GF-D8 (cell line): ENCODE measurements around the gene TXN2.
"Not testable (repeated sequence)": the region's sequence is repeated elsewhere in the genome, so short reads cannot be mapped to it uniquely, and the experiment has no call there.

Source experiments
- DNase-seq: peaks from one replicate; lab custom pipeline; 2025; lab: John Stamatoyannopoulos, UW

The TXN2 gene, protein sequence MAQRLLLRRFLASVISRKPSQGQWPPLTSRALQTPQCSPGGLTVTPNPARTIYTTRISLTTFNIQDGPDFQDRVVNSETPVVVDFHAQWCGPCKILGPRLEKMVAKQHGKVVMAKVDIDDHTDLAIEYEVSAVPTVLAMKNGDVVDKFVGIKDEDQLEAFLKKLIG

DNA sequence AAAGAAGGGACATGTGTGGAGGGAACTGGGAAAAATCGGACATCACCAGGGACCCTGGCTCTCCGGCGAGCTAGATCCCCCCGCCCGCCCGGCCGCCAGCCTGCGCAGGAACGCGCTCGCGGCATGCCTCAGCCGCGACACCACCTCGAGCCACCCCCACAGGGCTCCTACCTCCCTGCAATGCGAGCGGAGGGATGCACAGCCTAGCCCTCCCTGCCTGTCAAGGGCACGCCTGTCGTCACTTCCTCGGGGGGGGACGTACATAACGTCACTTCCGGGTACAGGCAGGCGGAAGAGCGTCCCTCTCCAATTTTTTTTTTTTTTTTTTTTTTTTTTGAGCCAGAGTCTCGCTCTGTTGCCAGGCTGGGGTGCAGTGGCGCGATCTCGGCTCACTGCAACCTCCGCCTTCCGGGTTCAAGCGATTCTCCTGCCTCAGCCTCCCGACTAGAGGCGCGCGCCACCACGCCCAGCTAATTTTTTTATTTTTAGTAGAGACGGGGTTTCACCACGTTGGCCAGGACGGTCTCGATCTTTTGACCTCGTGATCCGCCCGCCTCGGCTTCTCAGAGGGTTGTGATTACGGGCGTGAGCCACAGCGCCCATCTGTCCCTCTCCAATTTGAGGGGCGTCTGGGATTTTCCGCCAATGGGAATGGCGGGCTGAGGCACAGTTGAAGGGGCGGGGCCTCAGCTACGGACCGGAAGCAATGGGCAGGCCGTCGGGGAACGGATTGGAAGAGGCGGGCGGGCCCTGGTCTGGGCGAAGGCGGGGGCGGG lies at the start of gene TXN2:
Gene TXN2 (minus strand): TSS at position 248 of the 776 bp plus-strand sequence. CDS start 803 bp downstream, outside the sequence.
- DNase-seq: peak; percentile 82

DNA sequence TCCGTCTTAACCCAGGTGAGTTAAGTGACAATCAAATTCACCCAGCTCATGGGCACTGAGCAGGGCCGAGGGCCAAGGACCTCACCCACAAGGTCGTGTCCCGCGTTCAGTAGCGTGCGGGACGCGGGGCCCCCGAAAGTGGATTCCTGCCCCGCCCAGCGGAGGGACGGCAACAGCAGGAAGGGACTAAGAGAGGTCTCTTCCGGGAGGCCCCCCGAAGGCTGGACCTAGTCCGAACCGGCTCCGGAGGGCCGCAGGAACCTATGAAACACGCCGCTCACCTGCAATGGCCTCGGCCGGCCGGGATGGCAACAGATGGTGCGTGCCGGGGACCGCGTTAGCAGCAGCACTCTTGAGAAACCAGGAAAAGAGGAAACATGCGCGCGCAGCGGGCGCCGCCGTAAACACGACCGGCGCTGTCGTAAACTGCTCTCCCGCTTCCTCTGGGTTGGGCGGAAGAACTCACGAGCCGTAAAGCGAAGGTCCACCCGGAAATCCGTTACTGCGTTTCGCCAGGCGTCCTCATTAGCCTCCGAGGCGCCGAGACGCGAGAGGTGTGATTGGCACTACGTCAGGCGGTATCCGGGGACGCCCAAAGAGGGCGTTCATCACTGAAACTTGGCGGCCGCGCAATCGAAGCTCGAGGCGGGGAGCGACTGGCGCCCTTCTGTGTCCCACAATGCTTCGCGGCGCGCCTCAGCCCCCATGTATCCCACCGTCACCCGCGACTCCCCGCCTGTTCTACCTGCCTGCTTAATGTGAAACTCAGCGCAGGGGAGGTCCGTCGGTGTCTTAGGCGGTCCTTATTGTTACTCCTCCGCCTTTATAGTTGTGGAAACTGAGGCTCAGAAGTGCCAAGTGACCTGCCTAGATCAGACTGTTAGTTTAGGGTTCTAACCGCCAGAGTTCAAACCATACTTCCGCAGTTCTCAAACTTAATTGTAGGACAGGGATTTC lies 47.6 kb upstream of the TXN2 start, which contains the start of gene EIF3D:
Gene EIF3D (minus strand): TSS at position 372 of the 957 bp plus-strand sequence. CDS start 3,045 bp downstream, outside the sequence.
- peak; percentile 98 for DNase-seq

DNA sequence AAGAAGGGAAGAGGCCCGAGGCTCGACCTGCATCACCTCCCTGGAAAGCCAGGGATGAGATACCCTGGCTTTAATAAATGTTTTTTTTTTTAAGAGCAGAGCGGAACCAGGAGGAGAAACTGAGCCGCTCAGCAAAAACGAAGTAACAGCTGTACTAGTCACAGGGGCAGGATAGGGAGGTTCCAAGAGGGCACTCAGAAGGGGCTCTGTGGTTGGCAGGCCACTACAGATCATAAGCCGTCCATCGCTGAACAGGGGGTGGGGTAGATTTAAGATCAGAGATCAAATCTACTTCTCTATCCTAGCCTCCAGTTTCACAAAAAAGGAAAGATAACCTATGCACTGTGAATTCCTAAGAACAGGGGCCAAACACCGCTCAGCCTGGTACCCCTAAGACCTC lies 46.9 kb upstream of the TXN2 start:
- DNase-seq: no peak

DNA sequence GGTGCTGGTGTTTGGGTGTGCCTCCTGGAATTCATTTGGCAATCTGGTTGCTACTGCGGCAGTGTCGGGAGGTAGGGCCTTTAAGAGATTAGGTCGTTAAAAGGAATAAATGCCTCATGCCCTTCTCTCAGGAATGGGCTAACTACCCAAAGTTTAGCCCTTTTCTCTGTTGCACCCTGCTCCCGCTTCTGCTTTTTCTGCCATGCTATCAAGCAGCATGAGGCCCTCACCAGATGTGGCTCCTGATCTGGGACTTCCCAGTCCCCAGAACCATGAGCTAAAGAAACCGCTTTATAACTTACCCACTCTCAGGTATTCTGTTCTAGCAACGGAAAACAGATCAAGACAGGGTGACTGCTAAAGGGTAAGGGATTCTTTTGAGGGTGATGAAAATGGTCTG lies 41.2 kb upstream of the TXN2 start:
- DNase-seq: no peak

DNA sequence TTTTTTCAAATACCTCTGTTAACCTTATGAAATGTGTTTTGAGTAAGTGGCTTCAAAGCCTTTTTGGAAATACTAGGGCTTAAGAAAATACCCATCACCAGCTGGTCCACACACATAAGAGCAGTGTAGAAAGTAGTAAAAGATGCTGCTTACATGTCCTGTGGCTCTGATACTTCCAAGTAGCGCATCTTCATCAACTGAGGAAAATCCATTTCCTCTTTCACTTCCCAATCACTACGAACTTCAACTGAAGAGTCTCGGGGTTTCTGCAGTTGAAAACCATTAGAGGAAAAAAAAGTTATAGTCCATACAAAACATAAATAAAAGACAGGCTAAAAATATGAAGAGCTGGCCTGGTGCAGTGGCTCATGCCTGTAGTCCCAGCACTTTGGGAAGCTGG lies 39.0 kb upstream of the TXN2 start:
- DNase-seq: no peak

DNA sequence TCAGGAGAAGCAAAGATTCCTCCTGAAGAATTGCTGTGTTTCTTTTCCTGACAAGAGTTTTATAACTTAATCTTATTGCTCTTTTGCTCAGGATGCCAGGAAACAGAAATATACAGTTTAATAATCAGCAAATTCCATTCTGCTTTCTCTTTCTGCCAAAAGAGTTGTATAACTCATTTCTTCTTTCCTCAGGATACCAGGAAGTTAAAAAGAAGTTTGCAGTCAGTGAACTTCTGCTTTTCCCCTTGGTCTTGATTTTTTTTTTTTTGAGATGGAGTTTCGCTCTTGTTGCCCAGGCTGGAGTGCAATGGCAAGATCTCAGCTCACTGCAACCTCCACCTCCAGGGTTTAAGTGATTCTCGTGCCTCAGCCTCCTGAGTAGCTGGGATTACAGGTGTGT lies 38.5 kb upstream of the TXN2 start:
- not testable (repeated sequence) for DNase-seq

DNA sequence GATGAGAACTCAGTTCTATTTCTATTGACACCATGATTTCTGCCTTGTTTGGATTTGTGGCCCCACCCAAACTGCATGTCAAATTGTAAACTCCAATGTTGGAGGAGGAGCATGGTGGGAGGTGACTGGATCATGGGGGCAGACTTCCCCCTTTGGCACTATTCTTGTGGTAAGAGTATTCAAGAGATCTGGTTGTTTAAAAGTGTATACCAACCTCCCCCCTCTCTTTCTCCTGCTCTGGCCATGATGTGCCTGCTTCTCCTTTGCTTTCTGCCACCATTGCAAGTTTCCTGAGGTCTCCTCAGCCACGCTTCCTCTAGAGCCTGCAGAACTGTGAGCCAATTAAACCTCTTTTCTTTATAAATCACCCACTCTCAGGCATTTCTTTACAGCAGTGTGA lies 33.3 kb upstream of the TXN2 start:
- no peak for DNase-seq

DNA sequence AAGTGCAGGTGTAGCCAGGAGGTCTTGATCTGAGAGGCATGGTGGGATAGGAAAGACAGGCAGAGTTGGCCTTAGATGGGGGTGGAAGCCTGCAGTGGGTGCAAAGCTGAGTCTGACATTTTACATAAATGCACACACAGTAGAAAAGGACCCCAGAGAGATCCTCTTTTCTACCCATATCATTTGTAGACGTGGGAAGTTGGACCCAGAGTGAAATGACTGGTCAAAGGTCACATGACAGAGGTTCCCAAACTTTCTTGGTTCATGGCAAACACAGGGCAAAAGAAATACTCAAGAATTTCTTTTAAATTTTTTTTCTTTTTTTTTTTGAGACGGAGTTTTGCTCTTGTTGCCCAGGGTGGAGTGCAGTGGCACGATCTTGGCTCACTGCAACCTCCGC lies 31.6 kb upstream of the TXN2 start:
- DNase-seq: no peak

DNA sequence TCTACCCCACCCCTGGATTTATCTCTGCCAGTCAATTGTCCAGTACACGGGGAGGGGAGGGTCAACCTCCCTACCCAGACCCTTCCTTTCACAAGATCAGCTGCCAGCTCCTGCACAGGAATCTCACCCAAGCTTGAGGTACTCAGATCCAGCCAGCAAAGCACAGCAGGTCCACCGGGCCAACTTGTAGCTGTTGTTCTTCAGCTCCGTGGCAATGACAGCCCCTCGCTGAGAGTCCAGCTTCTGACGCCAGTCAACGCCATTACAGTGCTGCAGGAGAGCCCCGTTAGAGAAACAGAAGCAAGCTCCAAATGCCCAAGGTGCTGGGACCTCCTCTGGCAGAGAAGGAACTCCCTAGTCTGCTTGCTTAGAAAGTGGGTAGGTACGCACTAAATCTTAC lies 30.9 kb upstream of the TXN2 start:
- DNase-seq: no peak

DNA sequence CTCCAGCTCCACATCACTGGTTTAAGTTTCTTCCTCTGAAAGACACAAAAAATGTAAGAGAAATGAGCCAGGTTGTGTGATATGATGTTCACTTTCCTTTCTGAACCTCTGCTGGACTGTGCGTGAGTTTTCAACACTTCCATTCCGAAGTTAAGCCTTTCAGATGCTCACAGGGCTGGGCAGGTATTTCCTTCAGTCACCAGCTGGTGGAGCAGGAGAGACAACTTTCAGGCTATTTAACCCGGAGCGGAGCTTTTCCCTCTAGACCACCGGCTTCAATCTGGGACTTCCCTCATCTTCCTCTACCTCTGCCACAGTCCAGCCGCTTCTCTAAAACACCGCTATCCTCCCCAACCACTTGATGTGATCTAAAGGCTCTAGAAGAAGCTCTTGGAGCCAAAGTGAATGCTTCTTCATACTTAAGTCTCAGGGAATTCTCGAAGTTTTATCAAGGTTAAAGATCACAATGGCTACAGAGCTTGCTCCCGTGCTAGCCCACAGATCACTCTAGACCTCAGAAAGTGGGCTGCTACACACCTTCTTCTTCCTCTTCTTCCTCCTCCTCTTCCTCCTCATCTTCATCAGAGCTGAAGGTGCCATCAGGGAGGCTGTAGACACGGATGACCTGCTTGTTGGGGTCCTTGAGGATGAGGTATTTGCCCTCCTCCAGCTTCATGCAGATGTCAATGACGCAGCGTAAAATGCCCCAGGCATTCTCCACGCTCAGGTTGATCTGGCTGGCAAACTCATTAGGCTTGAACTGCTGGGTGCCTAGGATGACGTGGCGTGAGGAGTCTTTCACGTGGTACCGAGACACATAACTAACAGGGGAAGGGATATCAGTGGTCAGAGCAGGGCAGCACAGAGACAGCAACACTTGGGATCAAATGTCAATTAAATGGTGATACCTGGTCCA lies 29.8 kb upstream of the TXN2 start:
- DNase-seq: no peak

DNA sequence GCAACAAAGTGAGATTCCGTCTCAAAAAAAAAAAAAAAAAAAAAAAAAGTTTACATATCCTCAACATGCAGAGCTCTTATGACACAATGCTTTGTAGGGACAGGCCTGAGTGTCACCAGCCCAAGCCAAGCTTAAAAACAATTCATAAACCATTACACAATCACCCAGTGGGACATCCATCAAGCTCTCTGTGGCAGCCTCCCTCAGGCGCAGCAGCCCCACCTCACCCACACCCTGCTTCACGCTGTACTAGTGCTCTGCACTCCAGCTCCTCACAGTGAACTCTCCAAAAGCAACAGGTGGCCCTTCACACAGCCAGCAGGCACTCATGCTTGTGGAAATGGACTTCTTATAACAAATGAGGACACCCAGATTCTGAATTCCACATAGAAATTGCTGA lies 28.9 kb upstream of the TXN2 start:
- DNase-seq: no peak

DNA sequence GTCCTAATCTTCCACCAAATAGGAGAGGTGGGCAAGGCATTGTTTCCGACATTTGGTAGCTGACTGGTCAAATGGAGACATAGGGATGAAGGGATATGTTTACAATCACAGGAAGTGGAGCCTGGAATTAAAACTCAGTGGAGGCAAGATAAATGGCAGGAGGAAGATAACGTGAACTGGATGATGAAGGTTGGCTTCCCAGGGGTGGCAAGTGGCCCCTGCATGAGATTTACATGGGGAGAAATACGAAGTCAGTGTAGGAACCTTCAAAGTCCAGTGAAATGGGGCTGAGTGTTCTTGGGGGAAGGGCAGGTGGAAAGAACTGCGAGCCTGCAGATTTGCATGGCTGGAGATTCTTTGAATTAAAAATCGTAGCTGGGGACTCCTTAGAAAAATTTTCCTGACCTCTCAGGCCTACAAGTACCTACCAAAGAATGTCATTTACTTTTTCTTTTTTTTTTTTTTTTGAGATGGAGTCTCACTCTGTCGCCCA lies 26.1 kb upstream of the TXN2 start:
- no peak for DNase-seq

DNA sequence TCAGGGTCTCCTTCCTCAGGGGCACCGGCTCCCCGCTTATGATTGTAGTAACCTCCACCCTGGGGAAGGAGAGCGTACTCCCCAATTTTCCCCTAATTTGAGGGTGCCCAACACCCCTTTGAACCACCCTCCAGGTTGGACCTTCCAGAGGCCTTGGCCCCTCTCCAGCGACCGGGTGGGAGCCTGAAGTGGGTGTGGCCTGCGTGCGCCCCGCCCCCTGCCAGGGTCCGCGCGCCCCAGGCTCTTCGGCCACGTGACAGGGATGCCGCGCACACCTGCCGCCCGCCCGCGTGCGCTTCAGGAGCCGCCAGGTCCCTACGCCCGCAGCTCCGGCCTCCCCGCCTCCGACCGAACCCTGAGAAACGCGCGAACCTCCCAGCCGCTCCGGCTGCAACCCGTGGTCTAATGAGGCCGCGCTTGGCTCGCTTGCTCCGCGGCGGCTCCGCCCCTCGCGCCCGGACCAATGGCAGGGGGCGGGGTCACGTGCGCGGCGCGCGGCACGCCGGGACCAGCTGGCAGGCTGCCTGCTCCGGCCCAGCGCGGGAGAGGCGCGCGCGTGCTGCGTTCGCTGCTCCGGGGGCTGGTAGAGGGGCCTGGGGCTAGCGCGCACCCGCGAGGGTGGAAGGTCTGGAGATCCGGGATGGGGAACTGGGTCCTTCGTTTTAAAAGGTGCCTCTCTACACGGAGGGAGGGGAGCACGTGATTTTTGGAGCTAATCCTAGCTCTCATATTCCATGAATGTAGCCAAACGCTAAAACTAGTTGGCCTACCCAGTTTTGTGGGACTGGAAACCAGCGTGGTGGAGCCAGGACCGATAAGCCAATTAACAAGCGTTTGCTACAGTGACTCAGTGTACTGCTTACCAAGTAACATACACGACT lies 25.4 kb upstream of the TXN2 start, which contains the start of gene FOXRED2:
Gene FOXRED2 (minus strand): TSS at position 404 of the 881 bp plus-strand sequence. CDS start 618 bp downstream, outside the sequence.
- DNase-seq: peak; percentile 63

DNA sequence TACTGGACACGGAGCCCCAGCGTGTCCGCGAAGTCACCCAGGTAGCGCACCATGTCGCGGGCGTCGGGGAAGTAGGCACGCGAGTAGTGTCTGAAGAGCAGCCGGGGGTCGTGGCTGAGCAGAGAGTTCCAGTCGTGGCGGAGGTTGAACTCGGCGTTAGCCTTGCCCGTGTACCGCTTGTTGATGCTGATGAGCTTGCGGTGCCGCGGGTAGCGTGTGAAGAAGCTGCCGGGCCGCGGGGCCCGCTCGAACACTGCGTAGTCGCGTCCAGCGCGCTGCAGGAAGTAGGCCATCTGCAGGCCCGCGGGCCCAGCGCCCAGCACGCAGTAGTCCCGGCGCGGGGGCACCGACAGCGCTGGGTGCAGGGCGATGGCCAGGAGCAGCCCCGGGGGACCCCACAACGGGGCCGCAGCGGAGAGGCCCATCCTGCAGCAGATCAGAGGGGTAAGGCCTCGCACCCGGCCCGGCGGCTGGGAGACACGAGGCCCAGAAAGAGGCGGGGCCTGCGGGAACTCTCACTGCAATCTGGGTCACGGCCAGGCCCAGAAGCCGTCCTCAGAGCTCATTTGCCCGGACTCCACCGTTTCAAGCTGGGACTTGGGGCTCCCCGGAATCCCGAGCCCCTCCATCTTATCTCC lies 24.7 kb upstream of the TXN2 start:
- DNase-seq: peak; percentile 36

DNA sequence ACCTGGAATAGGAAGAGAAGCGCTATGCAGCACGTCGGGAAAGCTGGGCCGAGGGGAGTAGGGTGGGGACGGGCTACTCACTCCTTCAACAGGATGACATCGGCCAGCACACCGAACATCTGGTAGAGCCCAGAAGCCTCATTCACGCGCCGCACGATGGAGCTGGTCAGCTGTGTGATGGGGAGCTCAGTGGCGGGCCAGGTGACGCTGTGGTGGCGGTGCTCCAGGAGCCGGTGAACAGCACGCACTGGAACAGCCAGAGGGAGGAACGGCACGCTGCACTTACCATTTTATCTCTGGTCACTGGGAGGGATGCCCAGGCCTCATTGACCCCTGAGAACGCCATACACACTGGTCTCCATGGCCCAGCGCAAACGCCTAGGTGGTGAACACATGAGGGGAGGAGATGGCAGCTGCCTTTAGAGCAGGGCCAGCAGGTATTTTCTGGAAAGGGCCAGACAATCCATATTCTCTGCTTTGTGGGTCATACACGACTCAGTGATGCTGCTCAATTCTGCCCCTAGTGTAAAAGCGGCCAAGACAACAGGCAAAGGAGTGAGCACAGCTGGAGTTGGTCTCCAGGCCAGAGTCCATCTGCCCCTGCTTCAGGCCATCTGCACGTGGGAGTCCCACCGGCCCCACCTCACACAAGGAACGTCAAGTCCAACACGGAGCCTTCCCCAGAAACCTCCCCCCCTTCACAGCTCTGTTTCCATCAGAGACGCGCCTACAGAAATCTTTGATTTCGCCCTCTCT lies 16.6 kb upstream of the TXN2 start:
- DNase-seq: no peak

DNA sequence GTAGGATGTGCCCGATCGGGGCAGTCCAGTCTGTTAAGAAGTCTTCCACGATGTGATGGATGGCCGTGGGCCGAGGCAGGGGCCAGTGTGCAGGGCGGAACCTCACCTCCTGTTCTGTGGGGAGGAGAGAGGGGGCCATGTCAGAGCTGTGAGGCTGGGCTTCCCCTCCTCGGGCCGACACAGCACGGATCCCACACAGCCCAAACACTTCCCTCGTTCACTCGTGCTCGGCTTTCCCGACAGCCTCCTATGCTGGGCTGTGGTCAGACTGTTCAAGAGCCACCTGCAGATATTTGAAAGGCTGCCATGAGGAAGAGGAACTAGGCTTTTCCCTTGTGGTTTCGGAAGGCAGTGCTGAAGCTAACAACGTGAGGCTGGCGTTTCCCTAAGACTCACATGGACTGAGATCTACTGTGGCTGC lies 12.3 kb upstream of the TXN2 start:
- DNase-seq: peak; percentile 95

DNA sequence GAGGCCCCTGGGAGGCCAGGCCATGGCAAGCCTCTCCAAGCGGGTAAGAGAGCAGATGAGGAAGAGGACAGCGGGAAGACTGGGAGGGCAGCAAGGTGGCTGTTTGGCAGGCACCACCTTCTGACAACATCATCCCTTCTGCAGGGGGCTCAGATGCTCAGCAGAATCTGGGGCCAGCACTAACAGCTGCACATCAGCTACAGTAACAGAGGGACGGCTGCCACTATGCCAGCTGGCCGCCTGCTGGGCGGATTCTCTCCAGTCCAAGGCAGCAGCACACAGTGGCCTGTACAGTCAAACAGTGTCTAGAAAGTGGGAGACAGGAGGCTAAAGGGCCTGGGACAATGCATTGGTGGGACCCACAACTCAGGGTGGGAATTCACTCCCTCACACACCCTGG lies 10.7 kb upstream of the TXN2 start:
- no peak for DNase-seq

DNA sequence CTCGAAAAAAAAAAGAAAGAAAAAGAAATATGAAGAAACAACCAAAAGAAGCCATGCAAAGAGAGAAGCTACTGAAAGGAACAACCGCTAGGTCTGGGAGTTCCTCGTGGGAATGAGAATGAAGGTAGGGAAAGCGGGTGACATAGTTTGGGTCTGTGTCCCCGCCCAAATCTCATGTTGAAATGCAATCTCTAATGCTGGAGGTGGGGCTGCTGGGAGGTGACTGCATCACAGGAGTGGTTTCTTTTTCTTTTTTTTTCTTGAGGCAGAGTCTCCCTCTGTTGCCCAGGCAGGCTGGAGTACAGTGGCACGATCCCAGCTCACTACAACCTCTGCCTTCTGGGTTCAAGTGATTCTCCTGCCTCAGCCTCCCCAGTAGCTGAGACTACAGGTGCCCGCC lies 9.7 kb upstream of the TXN2 start:
- no peak for DNase-seq
